Measurements from ENCODE around the gene GCDH. TPM values are rescaled to one million over a fixed set of nuclear protein-coding genes. Genes with fewer than 3 reads are reported as not detected.

GCDH gene
- total RNA-seq, 4 donors from 2014 or later, result 28.5 to 33.0 (median 31.9) TPM

- H3K4me1 ChIP-seq, result peaks cover 8% of the 10 kb centered on the region
- peaks cover 30% of the 10 kb centered on the region for H3K27me3 ChIP-seq
- 7% methylated on average over 56 of the region's 69 CpGs for WGBS
- H3K36me3 ChIP-seq, result no peaks in the 10 kb centered on the region
- no peak overlapping the region for H3K27ac ChIP-seq
- DNase-seq (ENCODE audit: low spot score in 2 of 2), result peak; percentile 87 to 89
- TF ChIP-seq CTCF (IDR thresholded peaks at IDR 0.05) (peak; percentile 91 to 100), POLR2AphosphoS5 (IDR thresholded peaks at IDR 0.05) (no peak)
- peak overlapping the region; percentile 31 for H3K4me3 ChIP-seq
- no peaks in the 10 kb centered on the region for H3K9me3 ChIP-seq
Observed at GRCh38 chr19:12847159-12848139, 43.5 kb upstream of the GCDH start.

GRCh38 chr19:12856653-12857052, 34.3 kb upstream of the GCDH start:
- no peaks in the 10 kb centered on the region for H3K27me3 ChIP-seq
- DNase-seq (ENCODE audit: low spot score in 2 of 2), result no peak
- H3K4me1 ChIP-seq, result no peaks in the 10 kb centered on the region
- WGBS, result 74% methylated on average over 1 of the region's 1 CpG
- TF ChIP-seq EP300 (IDR thresholded peaks at IDR 0.05), result no peak
- no peak for TF ChIP-seq POLR2A (IDR thresholded peaks at IDR 0.05)
- TF ChIP-seq POLR2AphosphoS5 (IDR thresholded peaks at IDR 0.05), result no peak
- no peak for TF ChIP-seq CTCF (IDR thresholded peaks at IDR 0.05)
- no peak overlapping the region for H3K4me3 ChIP-seq
- no peak overlapping the region for H3K27ac ChIP-seq
- H3K36me3 ChIP-seq, result no peaks in the 10 kb centered on the region
- H3K9me3 ChIP-seq, result no peaks in the 10 kb centered on the region

GRCh38 chr19:12858041-12858928, 32.7 kb upstream of the GCDH start:
- 94% methylated on average over 35 of the region's 35 CpGs for whole genome bisulfite sequencing
- H3K36me3 ChIP-seq, result no peaks in the 10 kb centered on the region
- TF ChIP-seq CTCF (IDR thresholded peaks at IDR 0.05) (no peak), EP300 (IDR thresholded peaks at IDR 0.05) (no peak), POLR2AphosphoS5 (IDR thresholded peaks at IDR 0.05) (no peak)
- H3K27me3 ChIP-seq, result no peaks in the 10 kb centered on the region
- H3K9me3 ChIP-seq, result no peaks in the 10 kb centered on the region
- no peak for DNase-seq (ENCODE audit: low spot score in 2 of 2)
- H3K27ac ChIP-seq, result no peak overlapping the region
- H3K4me3 ChIP-seq, result no peak overlapping the region
- no peaks in the 10 kb centered on the region for H3K4me1 ChIP-seq

GRCh38 chr19:12859546-12859945, 31.4 kb upstream of the GCDH start:
- no peak for DNase-seq (ENCODE audit: low spot score in 2 of 2)
- H3K4me1 ChIP-seq, result no peaks in the 10 kb centered on the region
- no peaks in the 10 kb centered on the region for H3K9me3 ChIP-seq
- no peaks in the 10 kb centered on the region for H3K27me3 ChIP-seq
- no peak overlapping the region for H3K4me3 ChIP-seq
- TF ChIP-seq POLR2A (IDR thresholded peaks at IDR 0.05), result no peak
- TF ChIP-seq EP300 (IDR thresholded peaks at IDR 0.05), result no peak
- TF ChIP-seq CTCF (IDR thresholded peaks at IDR 0.05), result no peak
- no peak for TF ChIP-seq POLR2AphosphoS5 (IDR thresholded peaks at IDR 0.05)
- 69% methylated on average over 7 of the region's 7 CpGs for WGBS
- H3K27ac ChIP-seq, result no peak overlapping the region
- no peaks in the 10 kb centered on the region for H3K36me3 ChIP-seq

GRCh38 chr19:12864143-12864542, 26.8 kb upstream of the GCDH start:
- 90% methylated on average over 3 of the region's 4 CpGs for WGBS
- no peaks in the 10 kb centered on the region for H3K27me3 ChIP-seq
- DNase-seq (ENCODE audit: low spot score in 2 of 2), result no peak
- TF ChIP-seq EP300 (IDR thresholded peaks at IDR 0.05), result no peak
- TF ChIP-seq POLR2AphosphoS5 (IDR thresholded peaks at IDR 0.05), result no peak
- no peak for TF ChIP-seq CTCF (IDR thresholded peaks at IDR 0.05)
- TF ChIP-seq POLR2A (IDR thresholded peaks at IDR 0.05), result no peak
- H3K4me1 ChIP-seq, result peaks cover 10% of the 10 kb centered on the region
- H3K4me3 ChIP-seq, result no peak overlapping the region
- no peaks in the 10 kb centered on the region for H3K36me3 ChIP-seq
- no peaks in the 10 kb centered on the region for H3K9me3 ChIP-seq
- no peak overlapping the region for H3K27ac ChIP-seq
